T-helper 22 cell (primary cell): Measurements from ENCODE around the gene CYP1B1.
"Not testable (repeated sequence)": the region's sequence is repeated elsewhere in the genome, so short reads cannot be mapped to it uniquely, and the experiment has no call there.

ENCODE experiments used
- DNase-seq: peaks from one replicate; pipeline ENCODE4 v3.0.0-alpha.2; 2020; ENCODE audit warnings: low read depth

The CYP1B1 gene

GRCh38 chr2:38098421-38099098 is 22.6 kb upstream of the CYP1B1 start:
- DNase-seq: no peak

- DNase-seq: no peak
Observed at GRCh38 chr2:38097988-38098385, 22.0 kb upstream of the CYP1B1 start.

GRCh38 chr2:38097258-38097987 is 21.5 kb upstream of the CYP1B1 start:
- DNase-seq: no peak

- DNase-seq: no peak
Observed at GRCh38 chr2:38095996-38096861, 20.3 kb upstream of the CYP1B1 start.

GRCh38 chr2:38095079-38095995 is 19.4 kb upstream of the CYP1B1 start:
- DNase-seq: no peak

GRCh38 chr2:38093527-38094165 is 17.7 kb upstream of the CYP1B1 start:
- no peak for DNase-seq

GRCh38 chr2:38092196-38092902 is 16.4 kb upstream of the CYP1B1 start:
- DNase-seq: no peak

- no peak for DNase-seq
Observed at GRCh38 chr2:38091760-38092159, 15.8 kb upstream of the CYP1B1 start.

GRCh38 chr2:38090928-38091327 is 15.0 kb upstream of the CYP1B1 start:
- no peak for DNase-seq

GRCh38 chr2:38090212-38090611 is 14.3 kb upstream of the CYP1B1 start:
- DNase-seq: not testable (repeated sequence)

- not testable (repeated sequence) for DNase-seq
Observed at GRCh38 chr2:38085998-38086698, 10.2 kb upstream of the CYP1B1 start.

GRCh38 chr2:38084556-38084955 is 8.6 kb upstream of the CYP1B1 start:
- DNase-seq: not testable (repeated sequence)

GRCh38 chr2:38082727-38083126 is 6.8 kb upstream of the CYP1B1 start:
- not testable (repeated sequence) for DNase-seq

- no peak for DNase-seq
Observed at GRCh38 chr2:38080346-38080745, 4.4 kb upstream of the CYP1B1 start.

GRCh38 chr2:38079116-38080052 is 3.4 kb upstream of the CYP1B1 start:
- no peak for DNase-seq

- no peak for DNase-seq
Observed at GRCh38 chr2:38077431-38077769, 1.4 kb upstream of the CYP1B1 start.

GRCh38 chr2:38076710-38077430 is 919 bp upstream of the CYP1B1 start:
- no peak for DNase-seq

- no peak for DNase-seq
Observed at GRCh38 chr2:38076152-38076709, 280 bp upstream of the CYP1B1 start.
